ENCODE results near the gene NCK1.
A peak's percentile ranks its signal among the peaks of the same experiment; 100 is the strongest.

The NCK1 gene

DNA sequence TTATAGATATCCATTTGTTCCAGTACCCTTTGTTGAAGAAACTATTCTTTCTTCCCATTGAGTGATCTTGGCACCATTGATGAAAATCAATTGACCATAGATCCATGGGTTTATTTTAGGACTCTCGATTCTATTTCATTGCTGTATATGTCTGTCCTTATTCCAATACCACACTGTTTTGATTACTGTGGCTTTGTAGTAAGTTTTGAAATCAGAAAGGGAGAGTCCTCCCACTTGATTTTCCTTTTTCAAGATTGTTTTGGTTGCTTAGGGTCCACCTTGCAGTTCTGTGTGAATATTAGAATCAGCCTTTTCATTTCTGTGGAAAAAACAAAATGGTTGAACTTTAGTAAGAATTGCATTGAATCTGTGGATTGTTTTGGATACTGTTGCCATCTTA lies 75.2 kb downstream of the NCK1 start:
- Histone ChIP-seq H3K9me3 (replicated peaks in 1 of 11) (peaks cover 13 to 37% (median 29%) of the 10 kb centered on the region in 11 experiments; a peak in 21 of 22 replicates), H3K27me3 (no peaks in the 10 kb centered on the region), H3K4me3 (no peak overlapping the region), H3K4me2 (peak overlapping the region in 2 of 11 experiments; percentile 48 to 49; a peak in 3 of 22 replicates), H3K36me3 (peaks cover 28 to 54% (median 44%) of the 10 kb centered on the region in 11 experiments), H3K4me1 (peaks cover 13 to 64% (median 19%) of the 10 kb centered on the region in 10 experiments; a peak in 19 of 20 replicates), H4K20me1 (peaks cover 3 to 73% (median 17%) of the 10 kb centered on the region in 11 experiments; a peak in 12 of 22 replicates), H3K27ac (no peak overlapping the region), H3K9ac (no peak overlapping the region)
- no peak for TF ChIP-seq Cebpa-rat (IDR thresholded peaks at IDR 0.05)

DNA sequence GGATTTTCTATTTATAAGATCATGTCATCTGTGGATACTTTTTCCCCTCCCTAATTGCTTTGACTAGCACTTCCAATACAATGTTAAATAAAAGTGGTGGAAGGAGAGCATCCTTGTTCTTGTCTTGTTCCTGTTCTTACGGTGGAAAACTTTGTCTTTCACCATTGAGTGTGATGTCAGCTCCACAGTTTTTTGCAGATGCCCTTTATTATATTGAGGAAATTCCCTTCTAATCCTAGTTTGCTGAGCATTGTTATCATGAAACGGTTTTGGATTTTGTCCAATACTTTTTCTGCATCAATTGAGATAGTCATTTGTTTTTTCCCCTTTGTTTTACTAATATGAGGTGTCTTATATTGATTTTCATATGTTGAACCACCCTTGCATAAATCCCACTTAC lies 75.8 kb downstream of the NCK1 start:
- Histone ChIP-seq H3K4me3 (no peak overlapping the region), H3K9ac (no peak overlapping the region), H3K4me1 (peaks cover 13 to 63% (median 19%) of the 10 kb centered on the region in 10 experiments; a peak in 19 of 20 replicates), H4K20me1 (peaks cover 3 to 76% (median 20%) of the 10 kb centered on the region in 11 experiments; a peak in 14 of 22 replicates), H3K27ac (peak overlapping the region in 1 of 11 experiments; percentile 12; a peak in 1 of 22 replicates), H3K4me2 (peak overlapping the region in 5 of 11 experiments; percentile 1 to 49 (median 18); a peak in 4 of 22 replicates), H3K9me3 (replicated peaks in 1 of 11) (peaks cover 13 to 37% (median 29%) of the 10 kb centered on the region in 11 experiments; a peak in 21 of 22 replicates), H3K36me3 (peaks cover 33 to 55% (median 46%) of the 10 kb centered on the region in 11 experiments), H3K27me3 (no peaks in the 10 kb centered on the region)
- no peak for TF ChIP-seq Cebpa-rat (IDR thresholded peaks at IDR 0.05)

DNA sequence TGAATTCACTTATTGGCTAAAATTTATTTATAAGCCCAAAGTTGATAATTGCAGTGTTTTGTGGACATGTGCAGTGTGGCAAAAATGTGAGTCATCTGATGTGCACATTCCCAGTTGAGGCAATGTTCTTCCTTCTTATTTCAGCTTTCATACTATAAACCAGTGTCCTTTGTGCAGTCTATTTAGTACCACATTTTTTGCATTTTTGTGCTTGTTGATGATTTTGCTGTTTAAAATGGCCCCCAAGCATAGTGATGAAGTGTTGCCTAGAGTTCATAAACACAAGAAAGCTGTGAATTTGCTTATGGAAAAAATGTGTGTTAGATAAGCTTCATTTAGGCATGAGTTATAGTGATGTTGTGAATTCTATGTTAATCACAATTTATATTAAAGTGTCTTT lies 76.3 kb downstream of the NCK1 start:
- Histone ChIP-seq H3K4me2 (peak overlapping the region in 6 of 11 experiments; percentile 1 to 49 (median 14); a peak in 5 of 22 replicates), H3K27me3 (no peaks in the 10 kb centered on the region), H3K4me3 (no peak overlapping the region), H3K27ac (peak overlapping the region in 2 of 11 experiments; percentile 2 to 12; a peak in 2 of 22 replicates), H4K20me1 (peaks cover 3 to 76% (median 22%) of the 10 kb centered on the region in 11 experiments; a peak in 14 of 22 replicates), H3K9ac (no peak overlapping the region), H3K4me1 (peaks cover 13 to 63% (median 19%) of the 10 kb centered on the region in 10 experiments; a peak in 19 of 20 replicates), H3K36me3 (peaks cover 33 to 55% (median 51%) of the 10 kb centered on the region in 11 experiments), H3K9me3 (replicated peaks in 1 of 11) (peaks cover 13 to 37% (median 29%) of the 10 kb centered on the region in 11 experiments; a peak in 21 of 22 replicates)
- TF ChIP-seq Cebpa-rat (IDR thresholded peaks at IDR 0.05) = no peak

DNA sequence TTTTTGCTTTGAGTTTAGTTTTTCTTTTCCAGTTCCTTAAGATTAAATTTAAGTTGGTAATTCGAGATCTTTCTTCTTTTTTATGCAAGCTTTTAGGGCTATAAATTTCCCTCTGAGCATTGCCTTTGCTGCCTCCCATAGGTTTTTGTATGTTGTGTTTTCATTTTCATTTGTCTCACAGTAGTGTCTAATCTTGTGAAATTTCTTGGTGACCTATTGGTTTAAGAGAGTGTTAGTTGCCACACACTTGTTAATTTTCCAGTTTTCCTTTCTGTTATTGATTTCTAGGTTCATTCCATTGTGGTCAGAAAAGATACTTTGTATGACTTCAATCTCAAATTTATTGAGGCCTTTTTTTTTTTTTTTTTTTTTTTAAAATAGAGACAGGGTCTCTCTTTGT lies 77.5 kb downstream of the NCK1 start:
- H4K20me1 ChIP-seq = peaks cover 3 to 80% (median 22%) of the 10 kb centered on the region in 11 experiments; a peak in 14 of 22 replicates
- H3K27ac ChIP-seq = no peak overlapping the region
- TF ChIP-seq Cebpa-rat (IDR thresholded peaks at IDR 0.05) = no peak
- peaks cover 13 to 38% (median 27%) of the 10 kb centered on the region in 11 experiments; a peak in 21 of 22 replicates for H3K9me3 ChIP-seq (replicated peaks in 1 of 11)
- no peaks in the 10 kb centered on the region for H3K27me3 ChIP-seq
- H3K4me3 ChIP-seq = no peak overlapping the region
- H3K9ac ChIP-seq = no peak overlapping the region
- H3K4me1 ChIP-seq = peaks cover 13 to 54% (median 19%) of the 10 kb centered on the region in 10 experiments; a peak in 19 of 20 replicates
- peaks cover 26 to 56% (median 47%) of the 10 kb centered on the region in 11 experiments for H3K36me3 ChIP-seq
- peak overlapping the region in 5 of 11 experiments; percentile 7 to 49 (median 27); a peak in 4 of 22 replicates for H3K4me2 ChIP-seq

DNA sequence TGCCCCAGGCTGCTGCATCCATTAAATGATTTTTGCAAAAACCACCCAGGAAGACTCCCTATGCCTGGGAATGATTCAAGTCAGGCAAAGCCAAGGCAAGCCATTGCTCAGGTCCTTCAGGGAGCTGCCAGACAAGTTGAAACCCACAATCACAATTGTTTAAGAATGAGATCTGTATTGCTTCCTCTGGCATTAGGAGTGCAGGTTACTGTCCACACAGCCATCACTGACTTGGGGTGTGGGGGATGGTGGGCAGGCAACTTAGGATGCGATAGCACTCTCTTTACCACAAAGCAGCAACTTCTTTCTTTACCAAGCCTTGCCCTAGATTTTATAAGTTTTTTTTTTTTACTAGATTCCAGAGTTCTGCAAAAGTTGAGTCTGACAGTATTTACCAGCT lies 80.8 kb downstream of the NCK1 start:
- no peak overlapping the region for H3K4me3 ChIP-seq
- no peak overlapping the region for H3K27ac ChIP-seq
- H3K27me3 ChIP-seq = no peaks in the 10 kb centered on the region
- no peak overlapping the region for H3K9ac ChIP-seq
- peaks cover 0 to 18% (median 8%) of the 10 kb centered on the region in 11 experiments; a peak in 14 of 22 replicates for H3K9me3 ChIP-seq (replicated peaks in 1 of 11)
- H4K20me1 ChIP-seq = peaks cover 3 to 84% (median 22%) of the 10 kb centered on the region in 11 experiments; a peak in 14 of 22 replicates
- H3K36me3 ChIP-seq = peaks cover 26 to 61% (median 41%) of the 10 kb centered on the region in 11 experiments
- no peak overlapping the region for H3K4me2 ChIP-seq
- TF ChIP-seq Cebpa-rat (IDR thresholded peaks at IDR 0.05) = no peak
- H3K4me1 ChIP-seq = peaks cover 13 to 47% (median 19%) of the 10 kb centered on the region in 10 experiments; a peak in 19 of 20 replicates

DNA sequence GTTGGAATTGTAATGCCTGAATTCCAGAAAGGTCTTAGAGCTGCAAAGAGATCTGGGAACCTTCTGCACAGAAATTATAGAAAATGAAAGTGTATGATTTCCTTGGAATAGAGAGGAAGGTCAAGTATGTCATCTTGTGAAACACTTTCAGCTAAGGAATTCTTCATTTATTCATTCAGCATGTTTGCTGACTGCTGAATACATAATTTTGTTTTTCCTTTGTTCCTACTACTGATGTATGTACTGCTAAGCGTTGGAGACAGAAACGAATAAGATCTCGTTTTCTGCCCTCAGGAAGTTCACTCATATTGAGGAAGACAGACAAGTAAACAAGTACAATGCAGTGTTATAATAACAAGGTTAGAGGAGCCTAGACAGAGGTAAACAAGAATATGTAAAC lies 81.4 kb downstream of the NCK1 start:
- Histone ChIP-seq H3K4me2 (no peak overlapping the region), H4K20me1 (peaks cover 3 to 84% (median 22%) of the 10 kb centered on the region in 11 experiments; a peak in 14 of 22 replicates)
- TF ChIP-seq Cebpa-rat (IDR thresholded peaks at IDR 0.05) = no peak

DNA sequence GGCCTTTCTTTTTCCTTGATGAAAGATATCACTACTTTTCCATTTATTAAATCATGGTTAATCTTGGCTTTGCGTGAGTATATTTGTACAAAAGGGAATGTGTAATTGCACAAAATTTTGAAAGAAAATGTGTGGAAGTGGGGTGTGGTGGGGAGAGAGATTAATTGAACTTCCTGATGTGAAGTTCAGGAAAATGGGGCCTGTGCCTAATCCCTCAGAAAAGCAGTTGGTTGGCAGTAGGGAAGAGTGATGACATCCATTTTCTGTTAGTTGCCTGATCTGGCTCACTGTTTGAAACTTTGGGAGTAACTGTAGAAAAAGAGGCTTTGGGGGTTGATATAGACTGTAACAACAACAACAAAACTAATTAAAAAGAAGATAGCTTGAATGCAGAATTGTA lies 85.0 kb downstream of the NCK1 start:
- H4K20me1 ChIP-seq = peaks cover 0 to 82% (median 11%) of the 10 kb centered on the region in 11 experiments; a peak in 14 of 22 replicates
- H3K4me3 ChIP-seq = no peak overlapping the region
- H3K9me3 ChIP-seq (replicated peaks in 1 of 11) = peaks cover 0 to 18% (median 8%) of the 10 kb centered on the region in 11 experiments; a peak in 13 of 22 replicates
- TF ChIP-seq Cebpa-rat (IDR thresholded peaks at IDR 0.05) = no peak
- H3K27ac ChIP-seq = no peak overlapping the region
- H3K9ac ChIP-seq = no peak overlapping the region
- peaks cover 0 to 49% (median 5%) of the 10 kb centered on the region in 10 experiments; a peak in 9 of 20 replicates for H3K4me1 ChIP-seq
- no peak overlapping the region for H3K4me2 ChIP-seq
- peaks cover 22 to 71% (median 47%) of the 10 kb centered on the region in 11 experiments for H3K36me3 ChIP-seq
- no peaks in the 10 kb centered on the region for H3K27me3 ChIP-seq

More for the DNA sequence above, 81.4 kb downstream of the NCK1 start:
- Histone ChIP-seq H3K9me3 (replicated peaks in 1 of 11) (peaks cover 0 to 18% (median 8%) of the 10 kb centered on the region in 11 experiments; a peak in 13 of 22 replicates), H3K36me3 (peaks cover 26 to 67% (median 46%) of the 10 kb centered on the region in 11 experiments), H3K4me3 (no peak overlapping the region), H3K4me1 (peaks cover 9 to 43% (median 17%) of the 10 kb centered on the region in 10 experiments; a peak in 19 of 20 replicates), H3K27ac (no peak overlapping the region), H3K27me3 (no peaks in the 10 kb centered on the region), H3K9ac (no peak overlapping the region)

DNA sequence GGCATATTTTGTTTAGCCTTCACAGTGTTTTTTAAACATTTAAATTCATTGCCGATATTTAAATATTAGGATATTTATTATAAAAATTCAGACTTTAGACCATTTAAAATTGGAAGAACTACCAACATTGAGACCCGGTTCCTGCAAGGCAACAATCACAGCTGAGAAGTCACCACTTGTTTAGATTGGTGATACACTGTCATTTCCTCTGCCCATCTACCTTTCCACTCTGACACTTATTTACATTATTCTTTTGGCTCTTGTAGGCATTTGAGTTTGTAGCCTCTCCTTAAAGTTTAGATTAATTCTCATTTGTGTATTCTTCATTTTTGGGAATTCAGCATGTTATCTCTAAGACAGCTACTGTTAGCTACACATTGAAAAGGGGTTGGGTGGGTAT lies 85.5 kb downstream of the NCK1 start:
- H3K4me2 ChIP-seq = no peak overlapping the region
- TF ChIP-seq Cebpa-rat (IDR thresholded peaks at IDR 0.05) = no peak
- no peak overlapping the region for H3K27ac ChIP-seq
- no peaks in the 10 kb centered on the region for H3K27me3 ChIP-seq
- H3K4me1 ChIP-seq = peaks cover 0 to 47% (median 5%) of the 10 kb centered on the region in 10 experiments; a peak in 9 of 20 replicates
- H3K36me3 ChIP-seq = peaks cover 20 to 68% (median 42%) of the 10 kb centered on the region in 11 experiments
- no peak overlapping the region for H3K9ac ChIP-seq
- H3K4me3 ChIP-seq = no peak overlapping the region
- peaks cover 0 to 77% (median 7%) of the 10 kb centered on the region in 11 experiments; a peak in 12 of 22 replicates for H4K20me1 ChIP-seq
- H3K9me3 ChIP-seq (replicated peaks in 1 of 11) = peaks cover 0 to 18% (median 8%) of the 10 kb centered on the region in 11 experiments; a peak in 13 of 22 replicates

DNA sequence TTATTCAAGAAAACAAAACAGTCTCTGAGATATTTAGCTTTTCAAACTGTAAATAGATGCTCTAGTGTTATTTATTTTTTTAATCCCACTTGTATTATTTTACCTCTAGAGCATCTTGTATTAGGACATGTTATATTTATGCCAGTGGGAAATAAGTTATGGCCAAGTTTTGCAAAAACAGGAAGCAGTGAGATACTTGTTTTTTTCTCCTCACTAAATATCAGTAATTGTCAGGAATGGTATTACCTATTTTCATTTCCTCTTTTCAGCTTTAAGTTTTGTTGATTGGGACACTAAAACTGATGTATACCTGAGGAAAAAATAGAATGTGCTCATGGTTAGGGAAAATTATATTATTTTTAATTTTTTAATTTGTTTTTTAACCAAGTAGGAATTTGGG lies 87.1 kb downstream of the NCK1 start:
- Histone ChIP-seq H3K9me3 (replicated peaks in 1 of 11) (peaks cover 0 to 17% (median 8%) of the 10 kb centered on the region in 11 experiments; a peak in 12 of 22 replicates), H4K20me1 (peaks cover 0 to 61% (median 0%) of the 10 kb centered on the region in 11 experiments; a peak in 5 of 22 replicates), H3K9ac (no peak overlapping the region), H3K27ac (no peak overlapping the region), H3K4me1 (peaks cover 0 to 44% (median 5%) of the 10 kb centered on the region in 10 experiments; a peak in 9 of 20 replicates), H3K27me3 (no peaks in the 10 kb centered on the region), H3K4me2 (peak overlapping the region in 2 of 11 experiments; percentile 68 to 70; a peak in 2 of 22 replicates), H3K36me3 (peaks cover 17 to 55% (median 31%) of the 10 kb centered on the region in 11 experiments), H3K4me3 (no peak overlapping the region)
- no peak for TF ChIP-seq Cebpa-rat (IDR thresholded peaks at IDR 0.05)

All from BLaER1 treated with 17β-estradiol and CSF1 and Interleukin-3, amounts not matched to agents 10 nM and 100 nM (cell line).